ENCODE data around the gene DLX2. TPM values are rescaled to one million over a fixed set of nuclear protein-coding genes. Genes with fewer than 3 reads are reported as not detected.
A peak's percentile ranks its signal among the peaks of the same experiment; 100 is the strongest.

Gene DLX2
- total RNA-seq, 3 donors from 2014 or later (not counting 1 experiment from before 2014, with no cell fraction given) = 0.55 to 0.84 (median 0.78) TPM

GRCh38 chr2:172098650-172099471, 3.8 kb downstream of the DLX2 start:
- Histone ChIP-seq H3K27ac (ENCODE audit: low read length) (no peak overlapping the region), H3K27me3 (ENCODE audit: control insufficient read depth, insufficient read depth, low read length) (peaks cover 90% of the 10 kb centered on the region), H3K9me3 (ENCODE audit: control insufficient read depth, insufficient read depth, low read length) (peaks cover 6% of the 10 kb centered on the region), H3K36me3 (ENCODE audit: control insufficient read depth, insufficient read depth, low read length) (no peaks in the 10 kb centered on the region), H3K4me1 (ENCODE audit: control insufficient read depth, insufficient read depth, low read length) (peaks cover 91% of the 10 kb centered on the region), H3K4me3 (ENCODE audit: low read length) (no peak overlapping the region)
- Mint-ChIP-seq H3K4me1 (peaks cover 56 to 74% of the 10 kb centered on the region in 2 donors), H3K27ac (peak overlapping the region in 1 of 2 donors; percentile 76), H3K9me3 (no peaks in the 10 kb centered on the region), H3K27me3 (ENCODE audit: low read depth in 2 of 2) (peaks cover 48 to 58% of the 10 kb centered on the region in 2 donors), H3K4me3 (peak overlapping the region; percentile 51), H3K36me3 (no peaks in the 10 kb centered on the region)
- WGBS (ENCODE audit: insufficient coverage) = 5% methylated on average over 61 of the region's 61 CpGs
- ATAC-seq = peak in 2 of 3 donors; percentile 19 to 37
- intact Hi-C loops (cut with micrococcal nuclease) = no loop called here
- peak; percentile 59 to 67 for DNase-seq
- TF ChIP-seq CTCF (IDR thresholded peaks at IDR 0.05) = no peak

- Histone ChIP-seq H3K27me3 (ENCODE audit: control insufficient read depth, insufficient read depth, low read length) (peaks cover 90% of the 10 kb centered on the region), H3K36me3 (ENCODE audit: control insufficient read depth, insufficient read depth, low read length) (no peaks in the 10 kb centered on the region), H3K9me3 (ENCODE audit: control insufficient read depth, insufficient read depth, low read length) (peaks cover 6% of the 10 kb centered on the region), H3K4me1 (ENCODE audit: control insufficient read depth, insufficient read depth, low read length) (peaks cover 85% of the 10 kb centered on the region), H3K4me3 (ENCODE audit: low read length) (no peak overlapping the region), H3K27ac (ENCODE audit: low read length) (no peak overlapping the region)
- H3K4me1 Mint-ChIP-seq = peaks cover 56 to 69% of the 10 kb centered on the region in 2 donors
- peak overlapping the region in 1 of 2 donors; percentile 76 for H3K27ac Mint-ChIP-seq
- 29% methylated on average over 1 of the region's 1 CpG for WGBS (ENCODE audit: insufficient coverage)
- DNase-seq (no peak), ATAC-seq (no peak)
- no peak for TF ChIP-seq CTCF (IDR thresholded peaks at IDR 0.05)
- peaks cover 50 to 60% of the 10 kb centered on the region in 2 donors for H3K27me3 Mint-ChIP-seq (ENCODE audit: low read depth in 2 of 2)
- peak overlapping the region; percentile 51 for H3K4me3 Mint-ChIP-seq
- intact Hi-C loops (cut with micrococcal nuclease) = no loop called here
- H3K9me3 Mint-ChIP-seq = no peaks in the 10 kb centered on the region
- no peaks in the 10 kb centered on the region for H3K36me3 Mint-ChIP-seq
Measured at GRCh38 chr2:172098287-172098649, 4.4 kb downstream of the DLX2 start.

- no peak for TF ChIP-seq CTCF (IDR thresholded peaks at IDR 0.05)
- H3K4me3 ChIP-seq (ENCODE audit: low read length) = no peak overlapping the region
- H3K9me3 ChIP-seq (ENCODE audit: control insufficient read depth, insufficient read depth, low read length) = peaks cover 6% of the 10 kb centered on the region
- H3K36me3 ChIP-seq (ENCODE audit: control insufficient read depth, insufficient read depth, low read length) = no peaks in the 10 kb centered on the region
- peaks cover 91% of the 10 kb centered on the region for H3K27me3 ChIP-seq (ENCODE audit: control insufficient read depth, insufficient read depth, low read length)
- no peaks in the 10 kb centered on the region for H3K36me3 Mint-ChIP-seq
- H3K27ac Mint-ChIP-seq = no peak overlapping the region
- H3K4me3 Mint-ChIP-seq = peak overlapping the region; percentile 13
- DNase-seq (peak in 1 of 2 donors; percentile 53), ATAC-seq (no peak)
- H3K4me1 Mint-ChIP-seq = peaks cover 54 to 69% of the 10 kb centered on the region in 2 donors
- H3K4me1 ChIP-seq (ENCODE audit: control insufficient read depth, insufficient read depth, low read length) = peaks cover 79% of the 10 kb centered on the region
- no peak overlapping the region for H3K27ac ChIP-seq (ENCODE audit: low read length)
- WGBS (ENCODE audit: insufficient coverage) = 38% methylated on average over 9 of the region's 9 CpGs
- no peaks in the 10 kb centered on the region for H3K9me3 Mint-ChIP-seq
- H3K27me3 Mint-ChIP-seq (ENCODE audit: low read depth in 2 of 2) = peaks cover 56 to 63% of the 10 kb centered on the region in 2 donors
- intact Hi-C loops (cut with micrococcal nuclease) = no loop called here
Measured at GRCh38 chr2:172097557-172098131, 5.1 kb downstream of the DLX2 start.
